Mesenchymal stem cell (in vitro differentiated cells and primary cell): ENCODE data around the gene RREB1.
A peak's percentile ranks its signal among the peaks of the same experiment; 100 is the strongest.

Source experiments
- DNase-seq: peaks from one replicate; pipeline ENCODE4 v3.0.0-alpha.2; 2013
- H2AFZ ChIP-seq: one replicate; pipeline ENCODE4 v1.6.1; 2013; ENCODE audit warnings: low read depth, mild to moderate bottlenecking, control low read depth, inconsistent platforms, low read length, moderate library complexity
- H2AK5ac ChIP-seq: 2 replicates; pipeline ENCODE4 v1.6.1; 2013; ENCODE audit warnings: low read length, moderate library complexity, mild to moderate bottlenecking, inconsistent platforms; ENCODE audit not compliant: severe bottlenecking
- H2BK120ac ChIP-seq: one replicate; pipeline ENCODE4 v1.6.1; 2013; ENCODE audit warnings: low read depth, mild to moderate bottlenecking, inconsistent platforms, low read length, moderate library complexity
- H2BK12ac ChIP-seq, 2 experiments: one replicate each; pipeline ENCODE4 v1.6.1; 2013; ENCODE audit warnings: inconsistent platforms in 2 of 2, low read length in 2 of 2, mild to moderate bottlenecking in 2 of 2, moderate library complexity in 2 of 2, control low read depth in 1 of 2
- H2BK15ac ChIP-seq: one replicate; pipeline ENCODE4 v1.6.1; 2013; ENCODE audit warnings: mild to moderate bottlenecking, low read depth, inconsistent platforms; ENCODE audit not compliant: poor library complexity, severe bottlenecking
- H2BK5ac ChIP-seq: 2 replicates; pipeline ENCODE4 v1.6.1; 2013; ENCODE audit warnings: low read depth, mild to moderate bottlenecking, low read length, control low read depth, inconsistent platforms; ENCODE audit not compliant: poor library complexity, severe bottlenecking
- H3K14ac ChIP-seq, 2 experiments: one replicate each; pipeline ENCODE4 v1.6.1; 2013; ENCODE audit warnings: inconsistent platforms in 2 of 2, low read length in 2 of 2, control low read depth in 1 of 2, mild to moderate bottlenecking in 1 of 2, moderate library complexity in 1 of 2
- H3K18ac ChIP-seq, 2 experiments: one replicate each; pipeline ENCODE4 v1.6.1; 2013; ENCODE audit warnings: inconsistent platforms in 2 of 2, low read length in 2 of 2, control low read depth in 1 of 2, low read depth in 1 of 2, mild to moderate bottlenecking in 1 of 2
- H3K23ac ChIP-seq, 2 experiments: one replicate each; pipeline ENCODE4 v1.6.1; 2013; ENCODE audit warnings: inconsistent platforms in 2 of 2, low read length in 2 of 2, mild to moderate bottlenecking in 2 of 2, moderate library complexity in 2 of 2, control low read depth in 1 of 2
- H3K27ac ChIP-seq: 2 replicates; pipeline ENCODE4 v1.5.1; 2013; ENCODE audit warnings: mild to moderate bottlenecking, moderate library complexity, low read length, control low read depth, inconsistent platforms; ENCODE audit not compliant: poor library complexity, severe bottlenecking
- H3K27me3 ChIP-seq, 2 experiments: 2 replicates each; pipeline versions ENCODE4 v1.6.1 to v1.7.0; 2013; ENCODE audit warnings: low read length in 2 of 2, mild to moderate bottlenecking in 2 of 2, moderate library complexity in 2 of 2, control low read depth in 1 of 2, inconsistent platforms in 1 of 2; ENCODE audit not compliant: control insufficient read depth in 1 of 2, insufficient read depth in 1 of 2
- H3K36me3 ChIP-seq, 2 experiments: 2 replicates each; pipeline versions ENCODE4 v1.6.1 to v1.7.0; 2013; ENCODE audit warnings: low read length in 2 of 2, control low read depth in 1 of 2, inconsistent platforms in 1 of 2, low read depth in 1 of 2, mild to moderate bottlenecking in 1 of 2; ENCODE audit not compliant: insufficient read depth in 2 of 2, control insufficient read depth in 1 of 2
- H3K4ac ChIP-seq, 2 experiments: one replicate each; pipeline ENCODE4 v1.6.1; 2013; ENCODE audit warnings: inconsistent platforms in 2 of 2, low read length in 2 of 2, mild to moderate bottlenecking in 2 of 2, moderate library complexity in 2 of 2, control low read depth in 1 of 2, low read depth in 1 of 2
- H3K4me1 ChIP-seq: 2 replicates; pipeline ENCODE4 v1.6.1; 2013; ENCODE audit warnings: low read depth, low read length, control low read depth; ENCODE audit not compliant: control insufficient read depth, insufficient read depth
- H3K4me2 ChIP-seq: 2 replicates; pipeline ENCODE4 v1.6.1; 2013; ENCODE audit warnings: low read length, mild to moderate bottlenecking, inconsistent platforms; ENCODE audit not compliant: poor library complexity, severe bottlenecking
- H3K4me3 ChIP-seq, 2 experiments: 2 replicates each; pipeline versions ENCODE4 v1.5.1 to v1.7.0; 2013; ENCODE audit warnings: low read length in 2 of 2, mild to moderate bottlenecking in 2 of 2, control low read depth in 1 of 2, low read depth in 1 of 2; ENCODE audit not compliant: insufficient read depth in 1 of 2
- H3K79me1 ChIP-seq: replicated peaks from 2 replicates; pipeline ENCODE4 v1.6.1; 2013; ENCODE audit warnings: mild to moderate bottlenecking, control low read depth, low read length, inconsistent platforms; ENCODE audit not compliant: poor library complexity, severe bottlenecking
- H3K9ac ChIP-seq: 2 replicates; pipeline ENCODE4 v1.7.0; 2013; ENCODE audit warnings: mild to moderate bottlenecking, low read length, moderate library complexity
- H3K9me3 ChIP-seq: 2 replicates; pipeline ENCODE4 v1.7.0; 2013; ENCODE audit warnings: mild to moderate bottlenecking, low read length; ENCODE audit not compliant: control insufficient read depth
- H4K8ac ChIP-seq: one replicate; pipeline ENCODE4 v1.6.1; 2013; ENCODE audit warnings: inconsistent platforms, mild to moderate bottlenecking, low read length, moderate library complexity
- H4K91ac ChIP-seq: one replicate; pipeline ENCODE4 v1.6.1; 2013; ENCODE audit warnings: mild to moderate bottlenecking, low read length, inconsistent platforms
- WGBS: methylation state at CpG from one replicate; pipeline ENCODE4 v1.1.7; 2013; ENCODE audit warnings: mixed read lengths; 5-methylcytosine and 5-hydroxymethylcytosine counted together

The RREB1 gene

GRCh38 chr6:7166410-7167293 lies 58.9 kb downstream of the RREB1 start:
- peak overlapping the region in 1 of 2 experiments; percentile 48 for H2BK12ac ChIP-seq
- peaks cover 32% of the 10 kb centered on the region for H3K79me1 ChIP-seq
- H3K36me3 ChIP-seq, result peaks cover 0 to 6% of the 10 kb centered on the region in 2 experiments
- no peak overlapping the region for H2BK15ac ChIP-seq
- no peak overlapping the region for H2AFZ ChIP-seq
- no peak overlapping the region for H3K14ac ChIP-seq
- H4K8ac ChIP-seq, result peak overlapping the region; percentile 28
- peak overlapping the region; percentile 8 for H2BK120ac ChIP-seq
- H3K9ac ChIP-seq, result peak overlapping the region; percentile 83
- DNase-seq, result peak; percentile 85
- H3K23ac ChIP-seq, result peak overlapping the region in 1 of 2 experiments; percentile 38
- no peak overlapping the region for H3K4me2 ChIP-seq
- peak overlapping the region in 1 of 2 experiments; percentile 51 for H3K4me3 ChIP-seq
- peaks cover 28% of the 10 kb centered on the region for H3K4me1 ChIP-seq
- H2BK5ac ChIP-seq, result no peak overlapping the region
- peak overlapping the region; percentile 21 for H3K27ac ChIP-seq
- no peaks in the 10 kb centered on the region for H3K9me3 ChIP-seq
- H3K4ac ChIP-seq, result peak overlapping the region; percentile 15 to 36
- H3K27me3 ChIP-seq, result no peaks in the 10 kb centered on the region
- H2AK5ac ChIP-seq, result peak overlapping the region; percentile 22
- no peak overlapping the region for H4K91ac ChIP-seq
- WGBS, result 74% methylated on average over 15 of the region's 19 CpGs
- H3K18ac ChIP-seq, result peak overlapping the region in 1 of 2 experiments; percentile 76

GRCh38 chr6:7169296-7169721 lies 61.5 kb downstream of the RREB1 start:
- Histone ChIP-seq H3K4ac (no peak overlapping the region), H2BK5ac (no peak overlapping the region), H3K27me3 (no peaks in the 10 kb centered on the region), H2BK120ac (no peak overlapping the region), H3K4me3 (no peak overlapping the region), H3K4me2 (no peak overlapping the region), H3K36me3 (peaks cover 6% of the 10 kb centered on the region in 2 experiments), H4K91ac (no peak overlapping the region), H2BK15ac (no peak overlapping the region), H3K18ac (peak overlapping the region in 1 of 2 experiments; percentile 37), H2AK5ac (no peak overlapping the region), H3K14ac (no peak overlapping the region), H3K79me1 (peaks cover 36% of the 10 kb centered on the region), H3K9me3 (no peaks in the 10 kb centered on the region), H3K23ac (no peak overlapping the region), H4K8ac (no peak overlapping the region), H3K9ac (peak overlapping the region; percentile 37), H2AFZ (no peak overlapping the region), H2BK12ac (peak overlapping the region in 1 of 2 experiments; percentile 81), H3K27ac (no peak overlapping the region), H3K4me1 (peaks cover 26% of the 10 kb centered on the region)
- WGBS, result 61% methylated on average over 3 of the region's 3 CpGs
- DNase-seq, result no peak

GRCh38 chr6:7170117-7170732 lies 62.5 kb downstream of the RREB1 start:
- Histone ChIP-seq H3K36me3 (peaks cover 2 to 6% of the 10 kb centered on the region in 2 experiments), H3K4me3 (no peak overlapping the region), H3K23ac (no peak overlapping the region), H3K27me3 (no peaks in the 10 kb centered on the region), H2BK15ac (no peak overlapping the region), H3K9me3 (no peaks in the 10 kb centered on the region), H4K91ac (no peak overlapping the region), H2BK12ac (no peak overlapping the region), H2BK5ac (no peak overlapping the region), H3K4me1 (peaks cover 22% of the 10 kb centered on the region), H3K18ac (no peak overlapping the region), H2AFZ (no peak overlapping the region), H3K79me1 (peaks cover 37% of the 10 kb centered on the region), H4K8ac (peak overlapping the region; percentile 72), H2AK5ac (no peak overlapping the region), H3K4me2 (no peak overlapping the region), H3K27ac (no peak overlapping the region), H3K14ac (no peak overlapping the region), H3K9ac (peak overlapping the region; percentile 18), H3K4ac (peak overlapping the region in 1 of 2 experiments; percentile 46), H2BK120ac (no peak overlapping the region)
- WGBS, result 93% methylated on average over 6 of the region's 6 CpGs
- no peak for DNase-seq

GRCh38 chr6:7171119-7171518 lies 63.4 kb downstream of the RREB1 start:
- H3K27me3 ChIP-seq, result no peaks in the 10 kb centered on the region
- H2AFZ ChIP-seq, result no peak overlapping the region
- H3K4ac ChIP-seq, result no peak overlapping the region

More at GRCh38 chr6:7171119-7171518, 63.4 kb downstream of the RREB1 start:
- Histone ChIP-seq H3K4me2 (no peak overlapping the region), H3K36me3 (peaks cover 0 to 6% of the 10 kb centered on the region in 2 experiments), H3K14ac (no peak overlapping the region), H3K9ac (no peak overlapping the region), H2BK120ac (no peak overlapping the region), H2BK12ac (no peak overlapping the region), H2AK5ac (no peak overlapping the region), H3K27ac (no peak overlapping the region), H3K18ac (no peak overlapping the region), H2BK5ac (no peak overlapping the region), H3K4me3 (no peak overlapping the region), H3K9me3 (no peaks in the 10 kb centered on the region), H3K23ac (no peak overlapping the region), H3K4me1 (peaks cover 20% of the 10 kb centered on the region), H4K91ac (no peak overlapping the region), H2BK15ac (no peak overlapping the region), H4K8ac (no peak overlapping the region), H3K79me1 (peaks cover 39% of the 10 kb centered on the region)
- 95% methylated on average over 10 of the region's 10 CpGs for WGBS
- no peak for DNase-seq
